ENCODE measurements around the gene OR8A1. TPM values are rescaled to one million over a fixed set of nuclear protein-coding genes. Genes with fewer than 3 reads are reported as not detected.

OR8A1 gene
- total RNA-seq, 1 experiment from 2014 or later: not detected

DNA sequence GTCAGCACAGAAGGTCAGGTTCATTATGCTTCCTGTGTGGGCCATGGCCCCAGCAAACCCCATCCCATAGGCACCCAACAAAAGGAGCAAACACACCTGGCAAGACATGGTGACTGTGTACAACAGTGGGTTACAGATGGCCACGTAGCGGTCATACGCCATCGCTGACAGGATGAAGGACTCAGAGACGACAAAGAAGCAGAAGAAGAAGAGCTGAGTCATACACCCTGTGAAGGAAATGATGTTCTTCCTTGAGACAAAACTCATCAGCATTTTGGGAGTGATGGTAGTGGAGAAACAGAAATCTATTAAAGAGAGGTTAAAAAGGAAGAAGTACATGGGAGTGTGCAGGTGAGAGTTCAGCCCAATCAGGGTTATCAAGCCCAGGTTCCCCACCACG lies 26.7 kb upstream of the OR8A1 start:
- H3K9ac ChIP-seq (ENCODE audit: extremely low read depth, insufficient read length, low read length): no peak overlapping the region
- H3K36me3 Mint-ChIP-seq (ENCODE audit: insufficient read depth in 1 of 3, low read depth in 3 of 3): no peaks in the 10 kb centered on the region
- H3K27me3 ChIP-seq (ENCODE audit: insufficient read depth, low read length): no peaks in the 10 kb centered on the region
- H3K79me2 ChIP-seq (ENCODE audit: insufficient read depth, low read length): no peaks in the 10 kb centered on the region
- no peak overlapping the region for H3K27ac Mint-ChIP-seq
- DNase-seq: no peak
- H3K4me1 Mint-ChIP-seq: peaks cover 4 to 5% of the 10 kb centered on the region in 2 experiments; a peak in 3 of 4 replicates
- H3K23ac ChIP-seq (ENCODE audit: insufficient read length, low read depth, low read length): no peak overlapping the region
- H3K79me1 ChIP-seq (ENCODE audit: insufficient read depth, low read depth, low read length, poor library complexity, severe bottlenecking): no peaks in the 10 kb centered on the region
- no peak overlapping the region for H2BK20ac ChIP-seq (ENCODE audit: low read depth, low read length, poor library complexity, severe bottlenecking)
- no peaks in the 10 kb centered on the region for H3K4me1 ChIP-seq (ENCODE audit: insufficient read depth, low read length)
- TF ChIP-seq, protein P1, sequence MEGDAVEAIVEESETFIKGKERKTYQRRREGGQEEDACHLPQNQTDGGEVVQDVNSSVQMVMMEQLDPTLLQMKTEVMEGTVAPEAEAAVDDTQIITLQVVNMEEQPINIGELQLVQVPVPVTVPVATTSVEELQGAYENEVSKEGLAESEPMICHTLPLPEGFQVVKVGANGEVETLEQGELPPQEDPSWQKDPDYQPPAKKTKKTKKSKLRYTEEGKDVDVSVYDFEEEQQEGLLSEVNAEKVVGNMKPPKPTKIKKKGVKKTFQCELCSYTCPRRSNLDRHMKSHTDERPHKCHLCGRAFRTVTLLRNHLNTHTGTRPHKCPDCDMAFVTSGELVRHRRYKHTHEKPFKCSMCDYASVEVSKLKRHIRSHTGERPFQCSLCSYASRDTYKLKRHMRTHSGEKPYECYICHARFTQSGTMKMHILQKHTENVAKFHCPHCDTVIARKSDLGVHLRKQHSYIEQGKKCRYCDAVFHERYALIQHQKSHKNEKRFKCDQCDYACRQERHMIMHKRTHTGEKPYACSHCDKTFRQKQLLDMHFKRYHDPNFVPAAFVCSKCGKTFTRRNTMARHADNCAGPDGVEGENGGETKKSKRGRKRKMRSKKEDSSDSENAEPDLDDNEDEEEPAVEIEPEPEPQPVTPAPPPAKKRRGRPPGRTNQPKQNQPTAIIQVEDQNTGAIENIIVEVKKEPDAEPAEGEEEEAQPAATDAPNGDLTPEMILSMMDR (conservative IDR thresholded peaks at IDR 0.05): no peak
- no peak overlapping the region for H4K91ac ChIP-seq (ENCODE audit: insufficient read length, low read depth, low read length)
- no peaks in the 10 kb centered on the region for H3K9me3 ChIP-seq (ENCODE audit: control insufficient read depth, low read depth, low read length)
- H3K27ac ChIP-seq (ENCODE audit: insufficient read length, low read depth, low read length): no peak overlapping the region
- no peak overlapping the region for H2BK15ac ChIP-seq (ENCODE audit: low read depth, low read length)
- H4K8ac ChIP-seq (replicated peaks; ENCODE audit: insufficient read length, low read depth, low read length): no peak overlapping the region
- H3K4me3 Mint-ChIP-seq: no peak overlapping the region
- no peaks in the 10 kb centered on the region; the same call in 1 of the 2 replicates for H3K27me3 Mint-ChIP-seq (ENCODE audit: low read depth)
- no peak overlapping the region for H3K18ac ChIP-seq (ENCODE audit: insufficient read length, low read depth, low read length)
- H3K56ac ChIP-seq (ENCODE audit: insufficient read length, low read depth, low read length): no peak overlapping the region
- no peak overlapping the region for H4K5ac ChIP-seq (ENCODE audit: insufficient read length, low read depth, low read length)
- no peak overlapping the region for H2BK12ac ChIP-seq (ENCODE audit: insufficient read length, low read depth, low read length)
- no peak overlapping the region for H2AFZ ChIP-seq (ENCODE audit: low read length)
- H3K4me2 ChIP-seq (ENCODE audit: insufficient read depth, insufficient read length, low read length): no peak overlapping the region
- H4K20me1 ChIP-seq (ENCODE audit: control insufficient read depth, insufficient read depth, insufficient read length): no peaks in the 10 kb centered on the region
- H2BK120ac ChIP-seq (ENCODE audit: low read depth, low read length, poor library complexity, severe bottlenecking): no peak overlapping the region
- no peak overlapping the region for H3K14ac ChIP-seq (ENCODE audit: insufficient read depth, low read length)
- H3K9me3 Mint-ChIP-seq: no peaks in the 10 kb centered on the region
- no peak overlapping the region for H3K4ac ChIP-seq (ENCODE audit: low read depth, low read length)
- no peak overlapping the region for H2AK5ac ChIP-seq (ENCODE audit: insufficient read length, low read length)
- no peaks in the 10 kb centered on the region for H3K23me2 ChIP-seq (ENCODE audit: insufficient read length, low read depth, low read length, poor library complexity, severe bottlenecking)
- H2BK5ac ChIP-seq (ENCODE audit: insufficient read length, low read length): no peak overlapping the region
- no peak overlapping the region for H3T11ph ChIP-seq (ENCODE audit: low read length)
- no CpG with 5 or more reads among the region's 6 CpGs for WGBS (ENCODE audit: extremely low coverage, insufficient read length, low lambda C conversion rate)

Measured in H9 (cell line).